Measurements from ENCODE around the gene TBX15.

Gene TBX15

GRCh38 chr1:118988186-118989005 lies at the start of gene TBX15:
TSS of gene TBX15 (minus strand) at chr1:118988343. CDS start at chr1:118987795, 548 bp downstream.
- no peak for DNase-seq

- DNase-seq, result no peak
Measured at GRCh38 chr1:119034359-119034758, 46.2 kb upstream of the TBX15 start.

DNA sequence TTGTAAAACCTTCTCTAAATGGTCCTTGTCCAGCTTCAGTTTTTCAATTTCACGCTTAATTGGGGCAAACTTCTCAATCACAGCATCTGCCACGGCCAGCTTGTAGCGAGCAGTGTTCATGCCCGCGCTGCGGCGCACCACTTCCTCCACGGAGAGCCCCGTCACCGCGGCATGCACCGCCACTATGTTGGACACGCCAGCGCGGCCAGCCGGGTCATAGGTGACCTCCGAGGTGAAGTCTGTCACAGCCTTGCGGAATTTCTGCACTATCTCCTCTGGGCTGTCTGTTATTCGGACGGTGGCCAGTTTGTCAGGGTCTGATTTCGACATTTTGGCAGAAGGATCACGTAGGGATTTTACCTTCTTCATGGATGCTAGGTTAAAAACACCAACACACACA lies 44.8 kb upstream of the TBX15 start:
- DNase-seq, result no peak

DNA sequence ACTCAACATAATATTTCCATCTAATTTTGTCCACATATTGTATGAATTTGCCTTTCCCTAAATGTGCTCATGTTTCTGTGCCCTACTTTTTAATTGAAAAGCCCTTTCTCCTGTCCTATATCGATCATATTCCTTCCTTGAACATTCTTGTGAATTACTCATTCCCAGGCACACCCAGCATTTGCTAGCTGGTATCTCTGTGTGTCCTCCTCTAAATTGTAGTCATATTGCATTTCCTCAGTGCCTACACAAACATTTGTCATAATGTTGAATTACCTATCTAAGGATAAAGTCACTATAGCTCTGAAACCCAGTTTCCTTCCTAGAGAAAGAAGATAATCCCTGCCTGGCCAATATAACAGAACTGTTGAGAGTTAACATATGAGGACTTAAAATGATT lies 39.6 kb upstream of the TBX15 start:
- no peak for DNase-seq

- DNase-seq, result no peak
Measured at GRCh38 chr1:119026956-119027355, 38.8 kb upstream of the TBX15 start.

DNA sequence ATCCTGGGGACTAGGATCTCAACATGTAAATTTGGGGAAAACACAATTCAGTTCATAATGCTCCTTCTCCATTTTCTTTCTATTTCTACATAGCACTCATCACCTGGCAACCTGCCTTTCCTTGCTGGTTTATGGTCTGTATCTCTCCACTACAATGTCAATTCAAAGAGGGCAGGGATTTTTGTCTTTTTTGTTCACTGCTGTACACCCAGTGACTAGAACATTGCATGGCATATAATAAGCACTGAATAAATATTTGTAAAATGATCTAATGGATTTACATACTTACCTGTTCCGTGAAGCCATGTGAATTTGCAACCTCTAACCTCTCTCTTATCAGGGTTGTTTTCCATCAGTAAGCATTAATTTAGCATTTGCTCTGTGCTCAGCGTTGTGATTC lies 27.4 kb upstream of the TBX15 start:
- no peak for DNase-seq

- DNase-seq, result no peak
Measured at GRCh38 chr1:119012383-119012782, 24.2 kb upstream of the TBX15 start.

GRCh38 chr1:119011706-119012105 lies 23.6 kb upstream of the TBX15 start:
- no peak for DNase-seq

DNA sequence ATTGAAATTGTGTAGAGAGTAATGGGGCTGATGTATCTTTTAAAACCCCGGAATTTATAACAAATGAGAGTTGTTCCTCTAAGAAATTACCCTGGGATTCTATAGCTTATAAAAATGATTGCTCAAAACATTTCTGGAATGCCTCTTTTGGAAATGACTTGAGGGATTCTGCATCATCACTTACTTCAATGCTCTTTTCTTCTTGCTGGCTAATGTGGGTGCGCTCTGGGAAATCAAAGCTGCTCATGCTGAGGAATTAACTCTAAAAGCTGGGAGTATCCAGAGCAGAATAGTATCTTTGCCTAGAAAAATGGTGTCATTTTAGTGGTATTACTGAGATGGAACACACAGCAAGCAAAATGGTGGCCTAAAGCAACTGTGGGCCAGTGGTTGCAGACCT lies 23.0 kb upstream of the TBX15 start:
- no peak for DNase-seq

- no peak for DNase-seq
Measured at GRCh38 chr1:119010201-119010600, 22.1 kb upstream of the TBX15 start.

- DNase-seq, result no peak
Measured at GRCh38 chr1:119009312-119009655, 21.1 kb upstream of the TBX15 start.

DNA sequence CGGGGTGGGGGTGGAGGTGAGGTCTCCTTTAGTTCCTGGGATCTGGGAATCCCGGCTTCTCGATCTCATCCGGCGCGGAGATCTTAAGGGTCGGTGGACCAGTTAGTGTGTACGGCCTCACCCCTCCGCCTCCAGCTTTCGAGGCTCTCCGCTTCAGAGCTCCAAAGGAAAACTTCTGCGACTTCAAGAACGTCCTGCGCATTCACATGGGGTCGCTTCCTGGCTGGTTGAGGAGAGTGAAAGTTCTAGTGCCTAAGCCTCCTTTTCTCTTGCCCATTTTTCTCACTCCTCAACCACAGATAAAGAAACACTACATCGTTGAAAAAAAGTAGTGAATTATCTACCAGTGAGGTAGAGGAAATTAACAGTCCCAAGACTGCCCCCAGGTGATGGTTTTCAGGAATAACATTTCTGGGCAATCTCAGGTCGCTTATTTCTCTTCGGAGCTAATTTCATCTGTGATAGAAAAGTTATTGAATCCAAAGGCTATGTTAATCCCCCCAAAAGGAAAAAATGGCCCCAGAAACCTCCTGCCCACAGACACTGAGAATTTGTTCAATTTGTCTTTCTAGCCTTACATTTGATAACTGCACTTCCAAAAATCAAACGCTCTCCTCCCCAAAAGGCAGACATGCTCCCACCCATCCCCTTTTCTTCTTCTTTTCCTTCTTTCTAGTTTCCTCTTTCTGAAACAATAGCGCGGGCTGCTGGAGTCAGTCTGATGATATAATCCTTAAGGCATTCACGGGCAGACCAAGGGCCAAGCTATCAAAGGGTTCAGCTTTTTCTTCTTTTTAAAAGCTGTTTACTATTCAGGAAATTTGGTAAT lies 20.6 kb upstream of the TBX15 start:
- DNase-seq, result no peak

DNA sequence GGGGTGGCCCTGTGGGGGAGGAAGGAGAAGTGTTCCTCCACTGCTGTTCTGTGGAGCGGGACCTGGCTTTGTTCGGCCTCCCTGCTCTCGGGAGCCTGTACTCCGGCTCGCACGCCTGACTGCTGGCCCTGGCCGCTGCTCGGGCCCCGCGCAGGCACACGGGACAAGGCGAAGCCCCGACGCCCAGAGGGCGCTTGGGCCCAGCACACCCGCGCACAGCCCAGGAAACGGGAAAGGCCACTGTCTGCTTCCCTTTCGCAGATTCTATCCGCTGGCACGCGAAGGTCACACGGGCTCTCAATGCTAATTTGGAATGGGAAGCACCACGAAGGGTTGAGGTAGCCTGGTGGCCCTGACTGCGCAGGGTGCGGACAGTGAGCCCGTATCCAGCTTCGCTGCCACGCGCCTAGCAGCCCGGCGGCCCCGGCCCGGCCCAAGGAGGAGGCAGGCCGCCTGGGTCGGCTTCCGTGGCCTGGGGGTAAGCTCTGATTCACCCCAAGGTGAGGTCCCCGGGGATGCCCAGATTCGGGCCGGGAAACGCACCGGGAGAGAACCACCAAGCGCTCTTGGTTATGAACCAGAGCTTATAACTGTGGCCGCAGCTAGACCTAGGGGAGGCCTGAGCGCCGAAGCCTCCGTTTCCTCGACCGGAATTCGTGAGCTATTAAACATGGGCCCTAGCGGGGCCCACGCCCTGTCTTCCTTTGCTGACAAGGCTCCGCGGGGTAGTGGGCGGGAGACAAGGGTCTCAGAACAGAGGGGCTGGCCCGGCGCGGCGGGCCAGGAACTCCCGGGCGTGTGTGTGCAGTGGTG lies 19.7 kb upstream of the TBX15 start:
- no peak for DNase-seq

DNA sequence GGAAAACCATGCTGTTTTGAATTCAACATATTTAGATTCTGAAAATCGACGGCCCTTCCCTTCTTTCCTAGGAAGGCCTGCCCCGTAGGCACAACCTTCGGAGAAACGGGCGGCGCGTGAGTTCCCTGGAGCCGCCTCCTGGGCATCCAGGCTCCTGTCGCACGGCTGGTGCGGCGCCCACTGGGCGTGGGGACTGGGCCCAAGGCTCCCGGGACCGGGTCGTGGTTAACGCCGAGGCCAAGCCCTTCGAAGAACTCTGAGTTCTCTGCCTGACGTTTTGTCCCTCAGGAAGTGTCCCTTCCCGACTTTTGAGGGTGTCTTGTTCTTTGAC lies 19.2 kb upstream of the TBX15 start:
- no peak for DNase-seq

DNA sequence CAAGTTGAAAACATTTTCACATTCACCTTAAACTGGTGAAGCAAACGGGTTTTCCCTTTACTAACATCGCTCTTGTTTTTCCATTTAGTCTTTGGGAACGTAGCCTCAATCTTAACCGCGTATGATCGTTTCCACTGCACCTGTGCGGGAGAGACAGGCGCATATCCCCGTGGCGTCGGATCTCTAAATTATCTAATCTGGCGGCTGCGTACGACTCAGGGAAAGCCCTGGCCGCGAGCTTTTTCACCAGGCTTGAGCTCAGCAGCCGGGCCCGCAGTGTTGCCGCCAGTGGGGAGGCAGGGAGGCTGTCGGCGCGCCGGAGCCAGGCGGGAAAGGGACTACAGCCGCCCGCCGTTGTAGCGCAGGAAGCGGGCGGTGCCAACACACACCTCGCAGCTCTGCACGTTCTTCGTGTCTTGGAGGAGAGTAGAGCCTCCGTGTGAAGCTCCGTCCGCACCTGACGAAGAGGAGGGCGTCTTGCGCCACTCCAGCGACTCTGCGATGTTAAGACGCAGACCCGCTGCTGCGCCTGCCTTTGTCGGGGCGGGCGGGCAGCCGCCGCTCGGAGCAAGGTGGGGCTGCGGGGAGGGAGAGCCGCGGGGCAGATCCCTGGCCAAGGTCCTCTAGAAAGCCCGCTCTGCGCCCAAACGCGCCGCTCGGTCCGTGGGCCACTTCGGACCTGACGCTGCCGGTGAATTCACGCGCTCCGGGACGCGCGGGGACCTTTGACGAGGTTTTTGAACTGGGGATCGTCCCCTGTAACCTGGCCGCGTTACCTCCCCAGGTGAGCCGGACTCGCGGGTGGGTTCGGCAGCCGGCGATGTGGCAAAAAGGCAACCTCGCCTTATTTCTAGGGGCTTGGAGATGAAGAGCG lies 18.5 kb upstream of the TBX15 start:
- DNase-seq, result no peak

DNA sequence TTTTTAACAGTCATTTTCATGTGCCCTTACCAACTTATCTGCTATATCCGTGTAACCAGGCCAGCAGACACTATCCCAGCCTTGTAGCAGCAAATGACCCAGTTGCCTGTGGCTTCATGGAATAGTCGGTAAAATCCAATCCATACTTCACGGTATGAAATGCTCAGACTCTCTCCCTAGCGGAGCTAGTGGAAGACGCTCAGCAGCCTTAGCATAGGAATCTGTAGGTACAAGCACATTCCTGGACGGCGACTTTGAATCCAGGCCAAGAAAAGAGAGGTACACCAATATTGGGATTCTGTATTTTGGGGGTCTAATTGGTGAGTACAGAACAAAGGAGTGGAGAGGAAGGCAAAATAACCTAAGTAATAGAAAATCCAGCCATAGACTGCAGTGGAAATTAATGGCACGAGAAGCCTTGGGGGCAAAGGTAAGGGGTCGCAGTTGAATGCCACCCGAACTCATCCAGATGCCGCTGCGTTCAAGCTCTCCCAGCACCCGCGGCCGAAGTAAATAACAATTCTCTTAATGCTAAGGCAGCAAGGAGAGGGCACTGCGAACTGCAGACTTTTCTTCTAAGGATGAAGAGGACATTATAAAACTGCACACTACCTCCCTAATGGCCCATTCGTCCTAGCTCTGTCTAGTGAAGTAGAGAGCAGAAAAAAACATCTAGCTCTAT lies 17.7 kb upstream of the TBX15 start:
- no peak for DNase-seq

- DNase-seq, result no peak
Measured at GRCh38 chr1:119004781-119005180, 16.6 kb upstream of the TBX15 start.

DNA sequence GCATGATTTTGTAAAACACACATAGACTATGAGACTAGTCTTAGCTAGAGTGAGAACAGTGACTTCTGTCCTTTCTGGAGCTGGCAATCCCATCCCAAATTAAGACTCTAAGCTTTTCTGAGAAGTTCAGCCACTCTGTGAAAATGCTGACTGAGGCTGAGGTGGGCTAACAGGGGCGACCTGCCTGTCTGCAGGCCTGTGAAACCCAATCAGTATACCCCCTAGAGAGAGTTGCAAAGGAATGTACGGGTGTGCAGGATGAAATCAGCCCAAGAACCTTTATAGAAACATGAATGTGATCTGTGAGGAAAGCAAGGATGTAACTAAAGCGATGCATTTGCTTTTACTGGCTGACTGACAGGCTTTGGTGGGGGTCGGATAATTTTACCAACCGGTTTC lies 16.0 kb upstream of the TBX15 start:
- DNase-seq, result no peak

DNA sequence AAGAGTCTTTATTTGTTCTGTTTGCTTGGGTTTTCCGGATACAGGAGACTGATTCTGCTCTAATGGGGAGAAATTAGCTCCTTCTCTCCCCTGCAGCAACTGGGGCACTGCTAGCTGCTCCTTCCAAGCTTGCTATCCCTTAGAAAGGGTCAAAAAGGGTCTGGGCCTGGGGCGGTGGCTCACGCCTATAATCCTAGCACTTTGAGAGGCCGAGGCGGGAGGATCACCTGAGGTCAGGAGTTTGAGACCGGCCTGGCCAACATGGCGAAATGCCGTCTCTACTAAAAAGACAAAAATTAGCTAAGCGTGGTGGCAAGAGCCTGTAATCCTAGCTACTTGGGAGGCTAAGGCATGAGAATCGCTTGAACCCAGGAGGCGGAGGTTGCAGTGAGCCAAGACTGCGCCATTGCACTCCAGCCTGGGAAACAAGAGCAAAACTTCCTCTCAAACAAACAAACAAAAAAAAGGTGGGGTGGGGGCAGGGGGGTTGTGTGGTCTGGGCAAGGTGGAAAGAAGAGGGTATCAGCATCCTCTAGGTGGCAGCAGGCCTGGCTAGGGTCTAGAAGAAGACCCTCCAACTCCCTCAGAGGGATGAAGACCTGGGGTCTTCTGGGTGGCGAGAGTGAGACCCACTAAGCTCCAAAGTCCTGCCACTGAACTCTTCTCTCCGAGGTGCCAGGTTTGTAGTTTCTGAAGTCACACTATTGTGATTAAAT lies 15.4 kb upstream of the TBX15 start:
- DNase-seq, result no peak

GRCh38 chr1:119002028-119002686 lies 14.0 kb upstream of the TBX15 start:
- DNase-seq, result no peak
